ENCODE data around the gene CCNF.

DNA sequence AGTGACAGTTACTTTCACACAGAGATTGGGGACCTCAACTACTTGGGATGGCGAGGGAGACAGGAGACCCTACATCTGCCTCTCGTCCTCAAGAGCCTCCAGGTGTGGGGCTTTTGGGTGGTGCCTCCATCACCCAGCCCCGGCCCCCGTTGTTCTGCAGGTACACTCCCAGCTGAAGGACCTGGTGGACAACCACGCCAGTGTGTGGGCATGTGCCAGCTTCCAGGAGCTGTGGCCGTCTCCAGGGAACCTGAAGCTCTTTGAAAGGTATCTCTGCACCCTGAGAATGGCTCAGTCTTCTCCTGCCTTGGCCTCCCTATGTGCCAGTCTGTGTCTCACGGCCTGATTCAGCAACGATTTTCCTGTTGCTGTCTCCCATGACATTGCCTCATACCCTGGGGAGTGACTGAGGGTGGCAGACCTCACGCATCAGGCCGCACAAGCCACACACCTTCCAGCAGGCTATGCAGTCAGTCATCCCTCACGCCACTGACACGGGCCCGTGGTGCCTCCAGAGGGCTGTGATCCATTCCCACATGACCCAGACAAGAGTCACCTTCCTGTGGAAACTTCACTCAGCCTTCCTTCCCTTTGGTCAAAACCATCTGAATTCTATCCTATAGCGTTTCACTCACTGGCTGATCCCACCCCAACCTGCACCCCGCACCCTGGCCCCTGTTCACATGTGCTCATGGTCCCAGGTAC lies 3.7 kb downstream of the CCNF start:
- no peak for TF ChIP-seq POLR2A (IDR thresholded peaks at IDR 0.05; ENCODE audit: borderline replicate concordance, extremely low read depth, insufficient read depth, insufficient read length)
- no peak for TF ChIP-seq ZFX (IDR thresholded peaks at IDR 0.05)
- TF ChIP-seq RAD21 (IDR thresholded peaks at IDR 0.05; ENCODE audit: low read depth), result no peak
- no peak for TF ChIP-seq POLR2AphosphoS5 (IDR thresholded peaks at IDR 0.05; ENCODE audit: low read depth, low read length)
- TF ChIP-seq, protein P1, sequence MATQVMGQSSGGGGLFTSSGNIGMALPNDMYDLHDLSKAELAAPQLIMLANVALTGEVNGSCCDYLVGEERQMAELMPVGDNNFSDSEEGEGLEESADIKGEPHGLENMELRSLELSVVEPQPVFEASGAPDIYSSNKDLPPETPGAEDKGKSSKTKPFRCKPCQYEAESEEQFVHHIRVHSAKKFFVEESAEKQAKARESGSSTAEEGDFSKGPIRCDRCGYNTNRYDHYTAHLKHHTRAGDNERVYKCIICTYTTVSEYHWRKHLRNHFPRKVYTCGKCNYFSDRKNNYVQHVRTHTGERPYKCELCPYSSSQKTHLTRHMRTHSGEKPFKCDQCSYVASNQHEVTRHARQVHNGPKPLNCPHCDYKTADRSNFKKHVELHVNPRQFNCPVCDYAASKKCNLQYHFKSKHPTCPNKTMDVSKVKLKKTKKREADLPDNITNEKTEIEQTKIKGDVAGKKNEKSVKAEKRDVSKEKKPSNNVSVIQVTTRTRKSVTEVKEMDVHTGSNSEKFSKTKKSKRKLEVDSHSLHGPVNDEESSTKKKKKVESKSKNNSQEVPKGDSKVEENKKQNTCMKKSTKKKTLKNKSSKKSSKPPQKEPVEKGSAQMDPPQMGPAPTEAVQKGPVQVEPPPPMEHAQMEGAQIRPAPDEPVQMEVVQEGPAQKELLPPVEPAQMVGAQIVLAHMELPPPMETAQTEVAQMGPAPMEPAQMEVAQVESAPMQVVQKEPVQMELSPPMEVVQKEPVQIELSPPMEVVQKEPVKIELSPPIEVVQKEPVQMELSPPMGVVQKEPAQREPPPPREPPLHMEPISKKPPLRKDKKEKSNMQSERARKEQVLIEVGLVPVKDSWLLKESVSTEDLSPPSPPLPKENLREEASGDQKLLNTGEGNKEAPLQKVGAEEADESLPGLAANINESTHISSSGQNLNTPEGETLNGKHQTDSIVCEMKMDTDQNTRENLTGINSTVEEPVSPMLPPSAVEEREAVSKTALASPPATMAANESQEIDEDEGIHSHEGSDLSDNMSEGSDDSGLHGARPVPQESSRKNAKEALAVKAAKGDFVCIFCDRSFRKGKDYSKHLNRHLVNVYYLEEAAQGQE (IDR thresholded peaks at IDR 0.05; ENCODE audit: low read depth), result no peak
- no peak for TF ChIP-seq EZH2phosphoT487 (IDR thresholded peaks at IDR 0.05; ENCODE audit: borderline replicate concordance)
- TF ChIP-seq, protein P2, sequence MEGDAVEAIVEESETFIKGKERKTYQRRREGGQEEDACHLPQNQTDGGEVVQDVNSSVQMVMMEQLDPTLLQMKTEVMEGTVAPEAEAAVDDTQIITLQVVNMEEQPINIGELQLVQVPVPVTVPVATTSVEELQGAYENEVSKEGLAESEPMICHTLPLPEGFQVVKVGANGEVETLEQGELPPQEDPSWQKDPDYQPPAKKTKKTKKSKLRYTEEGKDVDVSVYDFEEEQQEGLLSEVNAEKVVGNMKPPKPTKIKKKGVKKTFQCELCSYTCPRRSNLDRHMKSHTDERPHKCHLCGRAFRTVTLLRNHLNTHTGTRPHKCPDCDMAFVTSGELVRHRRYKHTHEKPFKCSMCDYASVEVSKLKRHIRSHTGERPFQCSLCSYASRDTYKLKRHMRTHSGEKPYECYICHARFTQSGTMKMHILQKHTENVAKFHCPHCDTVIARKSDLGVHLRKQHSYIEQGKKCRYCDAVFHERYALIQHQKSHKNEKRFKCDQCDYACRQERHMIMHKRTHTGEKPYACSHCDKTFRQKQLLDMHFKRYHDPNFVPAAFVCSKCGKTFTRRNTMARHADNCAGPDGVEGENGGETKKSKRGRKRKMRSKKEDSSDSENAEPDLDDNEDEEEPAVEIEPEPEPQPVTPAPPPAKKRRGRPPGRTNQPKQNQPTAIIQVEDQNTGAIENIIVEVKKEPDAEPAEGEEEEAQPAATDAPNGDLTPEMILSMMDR (IDR thresholded peaks at IDR 0.05 in 2 of 3, conservative IDR thresholded peaks at IDR 0.05 in 1 of 3; ENCODE audit: borderline replicate concordance in 1 of 3, insufficient read depth in 1 of 3, low read depth in 2 of 3, low read length in 2 of 3), result no peak
- no peak for TF ChIP-seq SRF (IDR thresholded peaks at IDR 0.05; ENCODE audit: low read depth)
- TF ChIP-seq EZH2 (IDR thresholded peaks at IDR 0.05), result no peak
- no peak for TF ChIP-seq CEBPB (IDR thresholded peaks at IDR 0.05; ENCODE audit: low read depth)
- TF ChIP-seq JUND (IDR thresholded peaks at IDR 0.05), result no peak
- no peak for TF ChIP-seq MAX (IDR thresholded peaks at IDR 0.05)
- no peak for TF ChIP-seq CBX3 (IDR thresholded peaks at IDR 0.05; ENCODE audit: low read depth)
